Loucy (cell line): ENCODE data around the gene ANO6.

ENCODE experiments used
- EZH2phosphoT487 ChIP-seq: fragments of 200-600 bp; IDR thresholded peaks from 2 replicates; pipeline ENCODE4 v1.6.1; 2018; ENCODE audit warnings: antibody characterized with exemption, mild to moderate bottlenecking, moderate library complexity, borderline replicate concordance
- TF ChIP-seq, protein P1 (sequence below): fragments of 200-600 bp; sonication (generic); conservative IDR thresholded peaks from 2 replicates; pipeline ENCODE4 v1.5.1; 2014; ENCODE audit warnings: mild to moderate bottlenecking, antibody characterized with exemption, low read length

DNA sequence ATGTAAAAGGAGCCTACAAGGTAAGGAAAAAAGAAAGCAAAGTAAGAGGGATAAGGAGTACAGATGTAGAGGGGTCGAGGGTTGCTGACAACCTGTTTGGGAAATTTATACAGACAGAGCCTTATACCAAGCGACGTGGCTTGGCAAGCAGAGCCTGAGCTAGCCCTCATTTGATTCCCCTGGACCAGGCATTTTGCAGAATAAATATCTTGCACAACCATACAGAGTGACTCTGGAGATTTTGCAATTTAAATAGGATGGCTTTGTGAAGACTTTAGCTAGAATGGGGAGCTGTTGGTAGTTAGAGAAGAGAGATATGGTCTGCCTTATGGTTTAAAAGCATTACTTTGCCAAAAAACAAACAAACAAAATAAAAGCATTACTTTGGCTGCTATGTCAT, 11.1 kb upstream of the ANO6 start:
- no peak for TF ChIP-seq EZH2phosphoT487
- TF ChIP-seq, protein P1, sequence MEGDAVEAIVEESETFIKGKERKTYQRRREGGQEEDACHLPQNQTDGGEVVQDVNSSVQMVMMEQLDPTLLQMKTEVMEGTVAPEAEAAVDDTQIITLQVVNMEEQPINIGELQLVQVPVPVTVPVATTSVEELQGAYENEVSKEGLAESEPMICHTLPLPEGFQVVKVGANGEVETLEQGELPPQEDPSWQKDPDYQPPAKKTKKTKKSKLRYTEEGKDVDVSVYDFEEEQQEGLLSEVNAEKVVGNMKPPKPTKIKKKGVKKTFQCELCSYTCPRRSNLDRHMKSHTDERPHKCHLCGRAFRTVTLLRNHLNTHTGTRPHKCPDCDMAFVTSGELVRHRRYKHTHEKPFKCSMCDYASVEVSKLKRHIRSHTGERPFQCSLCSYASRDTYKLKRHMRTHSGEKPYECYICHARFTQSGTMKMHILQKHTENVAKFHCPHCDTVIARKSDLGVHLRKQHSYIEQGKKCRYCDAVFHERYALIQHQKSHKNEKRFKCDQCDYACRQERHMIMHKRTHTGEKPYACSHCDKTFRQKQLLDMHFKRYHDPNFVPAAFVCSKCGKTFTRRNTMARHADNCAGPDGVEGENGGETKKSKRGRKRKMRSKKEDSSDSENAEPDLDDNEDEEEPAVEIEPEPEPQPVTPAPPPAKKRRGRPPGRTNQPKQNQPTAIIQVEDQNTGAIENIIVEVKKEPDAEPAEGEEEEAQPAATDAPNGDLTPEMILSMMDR, result no peak
